T-cell (primary cell): Measurements from ENCODE around the gene UNK. TPM values are rescaled to one million over a fixed set of nuclear protein-coding genes. Genes with fewer than 3 reads are reported as not detected.
A peak's percentile ranks its signal among the peaks of the same experiment; 100 is the strongest.
"Not testable (repeated sequence)": the region's sequence is repeated elsewhere in the genome, so short reads cannot be mapped to it uniquely, and the experiment has no call there.

ENCODE experiments used
- ATAC-seq, 4 experiments: fragments of 200-7000 bp in 3 of 4; fragments of 150-1000 bp in 1 of 4; cut with Tn5 transposase; replicated peaks in 1 of 4; 1 replicate in 3 of 4; 2 replicates in 1 of 4; pipeline ENCODE4 v1.10.0; 2021; ENCODE audit warnings: moderate library complexity in 3 of 4, mild to moderate bottlenecking in 2 of 4, moderate number of reproducible peaks in 1 of 4
- CTCF ChIA-PET, 2 donors: fragments of 300-600 bp; sonication (Branson Sonifier 250); formaldehyde crosslinking; loops; one replicate each; lab custom pipeline; 2022; ENCODE audit warnings: antibody characterized with exemption in 2 of 2; lab: Charles Lee
- POLR2A ChIA-PET, 2 donors: fragments of 300-600 bp; sonication (Branson Sonifier 250); formaldehyde crosslinking; loops; one replicate each; lab custom pipeline; 2022; ENCODE audit warnings: antibody characterized with exemption in 2 of 2; lab: Charles Lee
- DNase-seq, 35 experiments: peaks; one replicate each; pipeline versions ENCODE4 v3.0.0 to v3.0.0-alpha.2; 2013 to 2023
- H3K27ac ChIP-seq: one replicate; pipeline ENCODE4 v1.5.1; 2013; ENCODE audit warnings: low read length
- H3K27me3 ChIP-seq, 2 experiments: replicated peaks in 1 of 2; 1 replicate in 1 of 2; 2 replicates in 1 of 2; pipeline versions ENCODE4 v1.6.1 to v1.7.0; 2013; ENCODE audit warnings: low read length in 1 of 2, mixed read lengths in 1 of 2; ENCODE audit not compliant: control insufficient read depth in 2 of 2, insufficient read depth in 2 of 2; ENCODE audit errors: extremely low read depth in 1 of 2
- H3K36me3 ChIP-seq, 2 donors: 1 replicate in 1 of 2; 2 replicates in 1 of 2; pipeline versions ENCODE4 v1.6.1 to v1.7.0; 2013; ENCODE audit warnings: low read length in 1 of 2; ENCODE audit not compliant: control insufficient read depth in 2 of 2, insufficient read depth in 1 of 2; ENCODE audit errors: extremely low read depth in 1 of 2
- H3K4me1 ChIP-seq, 2 experiments: 1 replicate in 1 of 2; 2 replicates in 1 of 2; pipeline versions ENCODE4 v1.6.1 to v1.7.0; 2013; ENCODE audit warnings: low read length in 2 of 2, mixed read lengths in 1 of 2; ENCODE audit not compliant: insufficient read depth in 2 of 2, control insufficient read depth in 1 of 2; ENCODE audit errors: extremely low read depth in 1 of 2
- H3K4me3 ChIP-seq, 2 donors: 1 replicate in 1 of 2; 2 replicates in 1 of 2; pipeline versions ENCODE4 v1.5.1 to v1.7.0; 2013; ENCODE audit warnings: mild to moderate bottlenecking in 2 of 2, low read length in 1 of 2, moderate library complexity in 1 of 2; ENCODE audit not compliant: control insufficient read depth in 1 of 2; ENCODE audit errors: extremely low read depth in 1 of 2
- H3K9me3 ChIP-seq: 2 replicates; pipeline ENCODE4 v1.7.0; 2013
- H3K27ac Mint-ChIP-seq, 2 donors: one replicate each; pipeline ENCODE4 v1.8.0; 2020 to 2021; ENCODE audit warnings: mild to moderate bottlenecking in 2 of 2, mixed read lengths in 2 of 2
- H3K27me3 Mint-ChIP-seq, 2 donors: one replicate each; pipeline ENCODE4 v1.8.0; 2021 to 2022; ENCODE audit warnings: mixed read lengths in 2 of 2
- H3K36me3 Mint-ChIP-seq: one replicate; pipeline ENCODE4 v1.8.0; 2021; ENCODE audit warnings: mixed read lengths
- H3K4me1 Mint-ChIP-seq, 3 donors: one replicate each; pipeline ENCODE4 v1.8.0; 2020 to 2022; ENCODE audit warnings: mixed read lengths in 3 of 3, mild to moderate bottlenecking in 1 of 3
- H3K4me3 Mint-ChIP-seq, 3 donors: one replicate each; pipeline ENCODE4 v1.8.0; 2020 to 2022; ENCODE audit warnings: mild to moderate bottlenecking in 3 of 3, mixed read lengths in 3 of 3, moderate library complexity in 3 of 3
- H3K9me3 Mint-ChIP-seq, 3 donors: one replicate each; pipeline ENCODE4 v1.8.0; 2020 to 2022; ENCODE audit warnings: mixed read lengths in 3 of 3
- WGBS: methylation state at CpG from one replicate; pipeline ENCODE4 v1.1.5; 2013; ENCODE audit warnings: missing lambda C conversion rate; ENCODE audit not compliant: insufficient coverage; 5-methylcytosine and 5-hydroxymethylcytosine counted together
- total RNA-seq, 35 experiments: library from RNA in 6 of 35; stranded (reverse) in 6 of 35; fragments of 120-200 nt in 1 of 35; gene quantifications; one replicate each; pipeline versions ENCODE4 v1.2.1 to v1.2.4 and lab custom pipeline; 2013 to 2026

The UNK gene
- total RNA-seq, 5 donors from 2014 or later (not counting 1 experiment from before 2014, with no cell fraction given): 37.1 to 50.3 (median 39.2) TPM

GRCh38 chr17:75774471-75774990, 10.1 kb upstream of the UNK start:
- Histone ChIP-seq H3K27me3 (no peaks in the 10 kb centered on the region), H3K9me3 (no peaks in the 10 kb centered on the region), H3K36me3 (peaks cover 7 to 32% of the 10 kb centered on the region in 2 donors), H3K27ac (no peak overlapping the region), H3K4me1 (peaks cover 16 to 18% of the 10 kb centered on the region in 2 experiments), H3K4me3 (no peak overlapping the region)
- Mint-ChIP-seq H3K4me1 (peaks cover 30 to 41% (median 33%) of the 10 kb centered on the region in 3 donors), H3K9me3 (no peaks in the 10 kb centered on the region), H3K27me3 (peaks cover 0 to under 1% of the 10 kb centered on the region in 2 donors), H3K4me3 (no peak overlapping the region), H3K27ac (peak overlapping the region; percentile 34 to 37), H3K36me3 (peaks cover 35% of the 10 kb centered on the region)
- ChIA-PET CTCF (interaction anchor here in 1 of 2 donors (2.3 kb wide), 1 partner anchor 9 kb away, joined by 11 read pairs; the partner anchor contains the start of gene UNK), POLR2A (interaction anchor here in 1 of 2 donors (1.0 to 1.4 kb wide), 2 partner anchors 9 to 10 kb away, joined by 5 to 11 read pairs; partner anchors contain the start of gene UNK)
- DNase-seq (no peak), ATAC-seq (peak in 1 of 4 experiments; percentile 3)
- WGBS: 100% methylated on average over 4 of the region's 4 CpGs

GRCh38 chr17:75774991-75775668, 9.5 kb upstream of the UNK start:
- H3K27ac Mint-ChIP-seq: peak overlapping the region; percentile 31 to 73
- no peaks in the 10 kb centered on the region for H3K9me3 Mint-ChIP-seq
- Histone ChIP-seq H3K27me3 (no peaks in the 10 kb centered on the region), H3K4me1 (peaks cover 16 to 18% of the 10 kb centered on the region in 2 experiments), H3K4me3 (no peak overlapping the region), H3K36me3 (peaks cover 7 to 32% of the 10 kb centered on the region in 2 donors), H3K27ac (peak overlapping the region; percentile 7), H3K9me3 (no peaks in the 10 kb centered on the region)
- H3K4me1 Mint-ChIP-seq: peaks cover 36 to 47% (median 39%) of the 10 kb centered on the region in 3 donors
- peaks cover 0 to 1% of the 10 kb centered on the region in 2 donors for H3K27me3 Mint-ChIP-seq
- ChIA-PET CTCF (no interaction called here), POLR2A (interaction anchor here (1.0 to 3.0 kb wide), 4 partner anchors 8 to 10 kb away, joined by 5 to 17 read pairs (median 10); partner anchors contain the start of genes GALK1 (in 1 of the 2) and UNK (in 1 of the 2))
- WGBS: 100% methylated on average over 1 of the region's 6 CpGs
- H3K36me3 Mint-ChIP-seq: peaks cover 37% of the 10 kb centered on the region
- ATAC-seq: no peak
- DNase-seq: no peak
- peak overlapping the region in 1 of 3 donors; percentile 89 for H3K4me3 Mint-ChIP-seq

- Histone ChIP-seq H3K27me3 (no peaks in the 10 kb centered on the region), H3K4me3 (peak overlapping the region; percentile 7 to 87), H3K4me1 (peaks cover 16 to 18% of the 10 kb centered on the region in 2 experiments), H3K9me3 (no peaks in the 10 kb centered on the region), H3K27ac (peak overlapping the region; percentile 89), H3K36me3 (peaks cover 7 to 32% of the 10 kb centered on the region in 2 donors)
- Mint-ChIP-seq H3K4me3 (peak overlapping the region; percentile 89 to 95 (median 93)), H3K36me3 (peaks cover 37% of the 10 kb centered on the region), H3K9me3 (no peaks in the 10 kb centered on the region), H3K27ac (peak overlapping the region; percentile 53 to 73), H3K27me3 (peaks cover 0 to 1% of the 10 kb centered on the region in 2 donors), H3K4me1 (peaks cover 36 to 47% (median 42%) of the 10 kb centered on the region in 3 donors)
- POLR2A ChIA-PET: interaction anchor here (0.5 to 3.0 kb wide), 9 partner anchors 8 to 492 kb away, joined by 3 to 17 read pairs (median 4); partner anchors contain the start of genes GALK1 (in 1 of the 2) and WBP2 (in 1 of the 2)
- DNase-seq (peak in 6 of 35 experiments; percentile 16 to 53 (median 34)), ATAC-seq (no peak)
- WGBS: 19% methylated on average over 8 of the region's 15 CpGs
- CTCF ChIA-PET: interaction anchor here (1.0 to 1.6 kb wide), 5 partner anchors 12 to 120 kb away, joined by 3 to 9 read pairs (median 5); partner anchors contain the start of genes GALK1 (in 1 of the 2), TRIM65 (in 1 of the 2) and WBP2 (in 1 of the 2)
Observed at GRCh38 chr17:75776386-75777295, 8.0 kb upstream of the UNK start.

GRCh38 chr17:75777296-75777922, 7.2 kb upstream of the UNK start:
- Histone ChIP-seq H3K4me3 (peak overlapping the region; percentile 21 to 87), H3K9me3 (no peaks in the 10 kb centered on the region), H3K27ac (peak overlapping the region; percentile 89), H3K27me3 (no peaks in the 10 kb centered on the region), H3K36me3 (peaks cover 7 to 32% of the 10 kb centered on the region in 2 donors), H3K4me1 (peaks cover 16 to 20% of the 10 kb centered on the region in 2 experiments)
- peaks cover 0 to 1% of the 10 kb centered on the region in 2 donors for H3K27me3 Mint-ChIP-seq
- DNase-seq (no peak), ATAC-seq (no peak)
- H3K36me3 Mint-ChIP-seq: peaks cover 37% of the 10 kb centered on the region
- ChIA-PET POLR2A (interaction anchor here (0.9 to 3.0 kb wide), 5 partner anchors 12 to 88 kb away, joined by 3 to 17 read pairs (median 7); partner anchors contain the start of genes GALK1 (in 1 of the 2) and WBP2 (in 1 of the 2)), CTCF (interaction anchor here (0.6 to 1.6 kb wide), 8 partner anchors 9 to 507 kb away, joined by 3 to 9 read pairs (median 4); partner anchors contain the start of genes GALK1 (in 1 of the 2), MIF4GD (in 1 of the 2), TRIM65 (in 1 of the 2) and WBP2 (in 1 of the 2))
- peak overlapping the region; percentile 55 to 66 for H3K27ac Mint-ChIP-seq
- peak overlapping the region; percentile 89 to 95 (median 93) for H3K4me3 Mint-ChIP-seq
- peaks cover 39 to 47% (median 45%) of the 10 kb centered on the region in 3 donors for H3K4me1 Mint-ChIP-seq
- H3K9me3 Mint-ChIP-seq: no peaks in the 10 kb centered on the region
- no CpG with 5 or more reads among the region's 2 CpGs for WGBS

GRCh38 chr17:75778066-75778860, 6.3 kb upstream of the UNK start:
- DNase-seq: peak in 1 of 35 experiments; percentile 11
- POLR2A ChIA-PET: interaction anchor here in 1 of 2 donors (1.0 to 3.0 kb wide), 2 partner anchors 13 to 25 kb away, joined by 3 to 17 read pairs; partner anchors contain the start of gene GALK1
- H3K9me3 Mint-ChIP-seq: not testable (repeated sequence)

More at GRCh38 chr17:75778066-75778860, 6.3 kb upstream of the UNK start:
- Mint-ChIP-seq H3K4me3 (peak overlapping the region; percentile 89 to 95 (median 93)), H3K36me3 (peaks cover 37% of the 10 kb centered on the region), H3K27ac (peak overlapping the region; percentile 84 to 85), H3K4me1 (peaks cover 46 to 56% (median 52%) of the 10 kb centered on the region in 3 donors)
- not testable (repeated sequence) for ATAC-seq, H3K27me3 ChIP-seq, H3K9me3 ChIP-seq, H3K27me3 Mint-ChIP-seq
- H3K27ac ChIP-seq: peak overlapping the region; percentile 89
- CTCF ChIA-PET: interaction anchor here in 1 of 2 donors (0.6 to 1.3 kb wide), 6 partner anchors 8 to 507 kb away, joined by 3 to 4 read pairs (median 4); partner anchors contain the start of genes GALK1 and MIF4GD
- H3K4me1 ChIP-seq: peaks cover 17 to 24% of the 10 kb centered on the region in 2 experiments
- 0% methylated on average over 18 of the region's 19 CpGs for WGBS
- H3K36me3 ChIP-seq: peaks cover 7 to 32% of the 10 kb centered on the region in 2 donors
- peak overlapping the region; percentile 87 to 89 for H3K4me3 ChIP-seq
